ENCODE results near the gene RBBP8. TPM values are rescaled to one million over a fixed set of nuclear protein-coding genes. Genes with fewer than 3 reads are reported as not detected.

RBBP8 gene
- total RNA-seq: 13.5 and 15.4 TPM in 2 replicates
- 3.0 TPM in 2 replicates for polyA plus RNA-seq
- polyA plus RNA-seq (2011; cell fraction: cytosol; rRNA removed): 8.6 TPM in 2 replicates
- 6.8 and 8.3 TPM in 2 replicates for polyA plus RNA-seq (2011; cell fraction: nucleus; rRNA removed)
- 5.6 and 13.7 TPM in 2 replicates for polyA plus RNA-seq (2012)
- 7.7 and 9.8 TPM in 2 replicates for polyA minus RNA-seq
- polyA minus RNA-seq (2011; cell fraction: cytosol; rRNA and poly(A)+ RNA removed): 48.7 TPM
- 8.7 and 22.6 TPM in 2 replicates for polyA minus RNA-seq (2011; cell fraction: nucleus; rRNA and poly(A)+ RNA removed)
- Bru-seq, nascent RNA: percentile 64 among the genes with signal in this experiment
- percentile 55 among the genes with signal in this experiment for BruChase-seq, experiment 1, labeled RNA remaining after a 6-hour chase
- percentile 52 among the genes with signal in this experiment for BruChase-seq, experiment 2, labeled RNA remaining after a 2-hour chase
- long read RNA-seq, partial matches to known transcripts: 1 of 6 reads
- long read RNA-seq, other reads (novel, unspliced or antisense): 4 of 6 reads

GRCh38 chr18:22933206-22933965, at the start of gene RBBP8:
Gene RBBP8 (plus strand): TSS chr18:22933328. CDS start chr18:22936852, 3,524 bp downstream.
- intact Hi-C loops (cut with micrococcal nuclease): loop anchor here (1.0 to 5.0 kb wide), 4 partner anchors 45 to 524 kb away; no protein-coding TSS in a partner anchor
- DNase-seq (ENCODE audit: low read depth, low spot score) (peak; percentile 84), FAIRE-seq (no peak)
- Histone ChIP-seq H3K9ac (replicated peaks; ENCODE audit: extremely low read depth, insufficient read depth, low read length) (peak within 1 kb of the TSS; percentile 90), H3K9me3 (replicated peaks; ENCODE audit: control insufficient read depth, insufficient read depth, low read length) (no peaks in the 10 kb centered on the region), H3K9me1 (replicated peaks; ENCODE audit: control insufficient read depth, extremely low read depth, insufficient read depth, low read length) (no peaks in the 10 kb centered on the region), H3K36me3 (ENCODE audit: control insufficient read depth in 2 of 2, extremely low read depth in 1 of 2, insufficient read depth in 2 of 2, low read length in 2 of 2) (no peaks in the 10 kb centered on the region), H4K20me1 (replicated peaks; ENCODE audit: control insufficient read depth, extremely low read depth, insufficient read depth, low read length) (no peaks in the 10 kb centered on the region), H3K4me1 (ENCODE audit: control insufficient read depth, extremely low read depth, insufficient read depth, low read length) (peaks cover 21% of the 10 kb centered on the region), H2AFZ (ENCODE audit: low read depth, low read length) (peak within 1 kb of the TSS; percentile 96), H3K27me3 (ENCODE audit: control insufficient read depth in 2 of 2, insufficient read depth in 2 of 2, low read length in 2 of 2) (no peaks in the 10 kb centered on the region), H3K79me2 (ENCODE audit: control insufficient read depth, insufficient read depth, low read length) (no peaks in the 10 kb centered on the region), H3K27ac (ENCODE audit: insufficient read depth, low read depth, low read length) (peak within 1 kb of the TSS; percentile 73), H3K4me3 (replicated peaks in 1 of 3; ENCODE audit: insufficient read depth in 1 of 3, low read depth in 1 of 3, low read length in 3 of 3) (peak within 1 kb of the TSS; percentile 41 to 84 (median 54)), H3K4me2 (ENCODE audit: insufficient read depth, low read length) (peak within 1 kb of the TSS; percentile 89)
- POLR2A ChIA-PET: interaction anchor here (0.6 to 0.9 kb wide), 2 partner anchors 45 to 50 kb away, joined by 3 read pairs; no protein-coding TSS in a partner anchor
- TF ChIP-seq CTCF (IDR thresholded peaks at IDR 0.05; ENCODE audit: extremely low read depth in 1 of 2, insufficient read depth in 1 of 2, low read depth in 1 of 2, low read length in 2 of 2): no peak
- peak; percentile 59 for TF ChIP-seq POLR2A (IDR thresholded peaks at IDR 0.05; ENCODE audit: low read depth, low read length)
- no peak for TF ChIP-seq FOS (IDR thresholded peaks at IDR 0.05; ENCODE audit: borderline replicate concordance, insufficient read depth, low read length)
- TF ChIP-seq MAX (IDR thresholded peaks at IDR 0.05; ENCODE audit: insufficient read depth, insufficient read length): no peak
- TF ChIP-seq JUN (IDR thresholded peaks at IDR 0.05; ENCODE audit: borderline replicate concordance, insufficient read depth, insufficient read length, low read depth): no peak
- peak; percentile 45 for TF ChIP-seq POLR2AphosphoS5 (IDR thresholded peaks at IDR 0.05; ENCODE audit: insufficient read depth, low read depth, low read length)
- TF ChIP-seq MYC (IDR thresholded peaks at IDR 0.05; ENCODE audit: low read depth, low read length): no peak
- TF ChIP-seq EZH2 (IDR thresholded peaks at IDR 0.05; ENCODE audit: borderline replicate concordance, low read depth, low read length, severe bottlenecking): no peak
- CTCF ChIA-PET: interaction anchor here (0.6 to 1.6 kb wide), 14 partner anchors 9 to 565 kb away, joined by 3 to 46 read pairs (median 3); no protein-coding TSS in a partner anchor
- TSS peak; percentile 65 for BruUV-seq (replicated peaks)
- dilution Hi-C loops (cut with MboI; ENCODE audit: extremely low pct_ligation_motif_present, low sequenced_read_pairs): no loop called here
